HG03378 (cell line): ENCODE results near the gene MYO1G.

Experiments
- ATAC-seq: cut with Tn5 transposase; IDR thresholded peaks from one replicate; pipeline ENCODE4 v1.9.1; 2021; ENCODE audit warnings: mild to moderate bottlenecking, moderate library complexity; ENCODE audit not compliant: unreplicated experiment

Gene MYO1G

DNA sequence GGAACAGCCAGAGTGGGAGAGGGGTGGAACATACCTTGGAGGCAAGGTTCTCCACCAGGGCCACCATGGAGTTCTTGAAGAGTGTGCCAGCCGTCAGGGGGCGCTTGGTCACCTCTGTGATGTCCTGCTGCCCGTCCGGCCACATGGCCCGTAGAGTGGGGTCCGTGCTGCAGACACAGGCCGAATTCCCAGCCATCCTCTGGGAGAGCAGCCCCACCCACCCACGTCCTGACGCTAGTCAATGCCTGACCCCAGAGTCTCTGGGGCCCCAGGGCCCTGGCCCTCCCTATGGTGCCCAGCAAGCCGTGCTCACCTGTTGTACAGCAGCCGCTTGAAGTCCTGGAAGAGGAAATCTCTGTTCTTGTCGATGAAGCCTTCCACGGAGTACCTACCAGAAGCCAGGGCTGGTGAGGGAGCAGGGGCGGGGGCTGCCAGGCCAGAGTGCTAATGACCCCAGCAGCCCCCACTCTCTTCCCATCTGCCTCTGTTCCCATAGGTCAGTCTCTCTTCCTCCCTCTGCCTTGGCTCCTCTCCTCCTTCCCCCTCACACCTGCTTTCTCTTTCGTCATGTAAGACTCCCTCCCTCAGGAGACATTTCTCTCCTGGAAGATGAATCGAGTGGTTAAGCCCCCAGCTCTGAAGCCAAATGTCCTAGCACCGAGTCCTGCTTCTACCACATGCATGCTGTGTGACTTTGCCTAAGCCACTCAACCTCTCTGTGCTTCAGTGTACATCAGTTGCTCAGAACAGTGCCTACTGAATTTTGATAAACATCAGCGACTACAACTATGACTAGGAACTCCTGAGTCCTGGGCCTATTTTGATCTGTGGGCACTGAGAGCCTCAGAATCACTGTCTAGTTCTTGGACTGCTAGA is 11.0 kb downstream of the MYO1G start:
- no peak for ATAC-seq

DNA sequence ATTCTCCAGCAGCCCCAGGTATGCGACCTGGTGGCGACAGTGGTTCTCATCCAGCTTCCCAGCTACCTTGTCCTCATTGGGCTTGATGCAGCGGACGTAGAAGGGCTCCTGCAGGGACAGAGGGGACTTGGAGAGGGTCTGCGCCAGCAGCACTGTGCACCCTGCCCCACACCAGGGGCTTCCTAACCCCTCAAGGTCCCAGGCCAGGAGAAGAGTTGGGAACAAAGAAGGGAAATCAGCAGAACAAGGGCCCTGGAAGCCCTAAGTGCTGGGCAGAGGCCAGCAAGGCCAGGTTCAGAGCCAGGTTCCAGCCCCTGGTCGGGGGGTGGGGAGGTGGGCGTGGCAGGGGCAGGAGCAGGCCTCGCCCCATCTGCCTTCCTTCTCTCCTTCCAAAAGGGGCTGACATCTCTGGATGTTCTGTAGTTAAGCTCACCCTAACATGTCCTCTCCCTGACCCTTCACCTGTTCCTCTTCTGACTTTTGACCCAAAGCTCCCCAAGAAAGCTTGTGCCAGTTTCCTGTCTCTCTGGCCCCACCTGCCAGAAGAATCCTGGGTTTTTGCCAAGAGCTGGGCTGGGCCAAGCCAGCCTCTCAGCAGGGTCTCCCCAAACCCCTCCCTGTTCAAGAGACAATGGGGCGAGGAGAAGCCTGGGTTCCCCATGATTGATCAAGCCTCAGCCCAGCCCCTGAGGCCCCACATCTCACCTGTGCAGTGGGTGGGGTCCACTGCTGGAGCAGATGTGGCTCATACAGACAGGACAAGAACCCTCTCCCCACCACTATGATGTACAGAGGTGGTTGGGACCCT is 11.9 kb downstream of the MYO1G start:
- no peak for ATAC-seq

GRCh38 chr7:44965937-44966730 is 12.7 kb downstream of the MYO1G start:
- ATAC-seq, result no peak

- no peak for ATAC-seq
Observed at GRCh38 chr7:44965441-44965903, 13.3 kb downstream of the MYO1G start.

DNA sequence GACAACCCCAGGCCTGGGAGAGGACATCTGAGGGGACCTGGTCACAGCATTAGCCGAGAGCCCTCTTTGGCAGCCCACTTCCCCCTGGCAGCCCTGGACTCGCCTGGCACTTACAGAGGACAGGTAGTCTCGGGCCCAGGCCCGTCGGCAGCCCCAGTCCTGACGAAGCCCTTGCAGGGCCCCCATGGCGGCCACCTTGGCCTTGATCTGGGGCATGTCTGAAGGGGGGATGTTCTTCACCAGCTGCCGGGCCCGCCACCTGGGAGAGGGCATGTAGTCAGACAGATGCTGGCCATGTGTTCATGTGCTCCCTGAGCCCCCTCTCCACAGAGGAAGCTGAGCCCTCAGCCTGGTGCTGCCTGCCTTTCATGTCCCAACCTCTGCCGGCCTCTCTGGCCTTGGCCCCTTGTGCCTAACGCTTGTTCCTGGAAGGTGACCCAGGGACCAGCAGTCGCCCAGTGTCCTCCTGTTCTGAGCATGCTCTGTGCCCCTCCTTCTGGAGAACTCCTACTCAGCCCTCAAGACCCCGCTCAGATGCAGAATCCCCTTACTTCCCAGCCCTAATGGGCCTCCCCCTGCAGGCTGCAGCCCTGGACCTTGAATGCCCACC is 13.9 kb downstream of the MYO1G start:
- no peak for ATAC-seq

- no peak for ATAC-seq
Observed at GRCh38 chr7:44964384-44964830, 14.4 kb downstream of the MYO1G start.

DNA sequence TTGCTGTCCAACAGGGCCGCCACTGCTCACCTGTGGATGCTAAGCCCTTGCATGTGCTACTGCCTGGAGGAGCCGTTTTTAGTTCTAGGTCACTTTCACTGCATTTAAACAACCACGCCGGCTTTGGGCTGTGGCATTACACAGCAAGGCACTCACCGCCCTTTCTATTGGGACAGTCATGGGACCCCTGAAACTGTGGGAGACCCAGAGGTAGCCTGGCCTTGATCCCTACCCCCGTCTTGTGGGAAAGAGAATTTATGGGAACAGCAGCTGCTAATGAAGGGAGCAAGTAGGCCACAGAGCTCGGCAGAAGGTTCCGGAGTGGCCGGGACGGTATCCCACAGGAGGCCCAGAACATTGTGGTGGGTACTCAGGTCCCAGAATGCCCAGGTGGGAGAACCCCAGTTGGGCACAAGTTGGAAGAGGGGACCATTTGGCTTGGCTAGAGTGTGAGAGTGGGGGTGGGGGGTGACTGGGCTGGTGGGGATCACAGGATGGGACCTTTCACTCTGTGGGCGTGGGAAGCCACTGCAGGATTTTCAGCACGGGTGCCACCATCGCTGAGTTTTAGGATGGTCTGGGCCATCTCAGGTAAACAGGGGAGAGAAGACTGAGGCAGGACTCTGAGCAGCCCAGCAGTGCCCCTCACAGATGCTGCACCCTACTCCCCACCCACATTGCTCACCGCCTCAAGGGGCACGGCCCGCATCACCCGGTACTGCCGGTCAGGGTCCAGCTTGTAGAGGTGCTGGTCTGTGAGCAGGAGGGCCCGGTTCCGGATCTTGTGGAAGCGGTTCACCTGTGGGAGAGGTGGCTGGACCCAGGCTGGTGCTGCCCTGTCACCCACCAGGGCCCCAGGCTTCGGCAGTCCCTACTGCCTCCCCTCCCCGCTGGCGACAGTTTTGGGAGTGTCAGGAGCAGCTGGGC is 15.2 kb downstream of the MYO1G start:
- no peak for ATAC-seq

GRCh38 chr7:44962483-44963251 is 16.1 kb downstream of the MYO1G start:
- no peak for ATAC-seq

DNA sequence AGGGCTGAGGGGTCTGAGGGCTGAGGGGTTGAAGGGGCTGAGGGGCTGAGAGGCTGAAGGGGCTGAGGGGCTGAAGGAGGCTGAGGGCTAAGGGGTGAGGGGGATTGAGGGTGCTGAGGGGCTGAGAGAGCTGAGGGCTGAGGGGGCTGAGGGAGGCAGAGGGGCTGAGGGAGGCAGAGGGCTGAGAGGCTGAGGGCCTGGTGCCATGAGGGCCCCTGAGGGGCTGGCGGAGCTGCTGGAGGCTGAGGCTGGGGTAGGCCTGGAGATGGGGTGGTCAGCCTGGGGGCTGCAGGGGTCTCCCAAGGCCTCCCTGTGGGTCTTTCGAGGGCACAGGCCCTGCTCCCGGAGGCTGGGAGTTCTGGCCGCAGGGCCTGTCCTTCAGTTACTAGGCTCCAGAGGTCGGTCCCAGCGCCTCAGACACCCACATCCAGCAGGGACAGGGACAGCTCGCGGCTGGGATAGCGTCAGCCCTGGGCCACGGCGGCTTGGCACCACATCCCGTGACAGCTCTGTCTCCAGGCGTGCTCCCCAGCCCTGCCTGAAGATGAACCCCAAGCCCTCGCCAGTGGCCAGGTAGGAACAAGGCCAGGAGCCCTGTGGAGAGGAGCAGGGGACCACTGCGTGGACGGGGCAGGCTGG is 16.9 kb downstream of the MYO1G start:
- no peak for ATAC-seq

DNA sequence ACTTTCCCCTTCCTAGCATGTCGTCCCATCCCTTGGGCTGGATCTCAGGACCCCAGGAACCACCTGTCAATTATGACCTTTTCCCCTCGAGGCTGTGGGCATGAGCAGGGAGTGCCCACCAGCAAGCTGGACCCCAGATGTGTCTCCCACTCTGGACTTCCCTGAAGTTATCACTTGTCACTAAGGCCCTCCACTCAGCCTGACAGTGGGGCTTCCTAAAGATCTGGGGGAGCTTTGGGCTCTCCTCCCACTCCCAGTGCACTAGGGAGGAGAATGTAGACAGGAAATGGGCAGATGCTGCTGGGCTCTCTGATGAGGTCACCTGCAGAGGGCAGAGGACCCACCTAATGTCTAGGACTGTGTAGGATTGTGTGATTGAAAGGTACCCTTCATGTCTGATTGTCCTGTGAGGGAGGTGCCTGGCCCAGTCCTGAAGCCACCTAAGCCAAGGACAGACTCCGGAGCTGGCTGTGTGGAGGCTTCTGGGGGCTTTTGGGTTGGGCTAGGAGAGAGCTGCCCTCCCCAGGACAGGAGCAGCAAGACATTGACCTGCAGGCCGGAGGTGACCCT is 18.7 kb downstream of the MYO1G start:
- no peak for ATAC-seq

GRCh38 chr7:44959433-44959951 is 19.3 kb downstream of the MYO1G start:
- ATAC-seq, result no peak

DNA sequence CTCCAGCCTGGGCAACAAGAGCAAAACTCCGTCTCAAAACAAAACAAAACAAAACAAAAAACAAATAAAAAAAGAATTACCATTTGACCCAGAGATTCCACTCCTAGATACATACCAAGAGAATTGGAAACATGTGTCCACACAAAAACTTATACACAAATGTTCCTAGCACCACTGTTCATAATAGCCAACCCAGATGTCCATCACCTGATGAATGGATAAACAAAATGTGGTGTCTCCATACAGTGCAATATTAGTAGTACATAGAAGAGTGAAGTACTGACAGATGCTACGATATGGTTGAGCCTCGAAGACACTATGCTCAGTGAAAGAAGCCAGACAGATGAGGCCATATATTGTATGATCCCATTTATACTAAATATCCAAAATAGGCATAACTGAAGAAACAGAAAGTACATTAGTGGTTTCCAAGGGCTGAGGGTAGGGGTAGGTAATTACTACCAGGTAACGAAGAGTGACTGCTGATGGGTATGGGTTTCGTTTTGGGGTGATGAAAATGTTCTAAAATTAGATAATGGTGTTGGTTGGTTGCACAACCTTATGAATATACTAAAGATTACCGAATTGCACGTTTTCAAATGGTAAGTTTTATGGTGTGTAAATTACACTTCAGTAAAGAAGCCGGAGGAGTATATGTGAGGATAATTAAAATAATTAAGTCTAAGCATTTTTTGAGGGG is 20.0 kb downstream of the MYO1G start:
- ATAC-seq, result no peak

DNA sequence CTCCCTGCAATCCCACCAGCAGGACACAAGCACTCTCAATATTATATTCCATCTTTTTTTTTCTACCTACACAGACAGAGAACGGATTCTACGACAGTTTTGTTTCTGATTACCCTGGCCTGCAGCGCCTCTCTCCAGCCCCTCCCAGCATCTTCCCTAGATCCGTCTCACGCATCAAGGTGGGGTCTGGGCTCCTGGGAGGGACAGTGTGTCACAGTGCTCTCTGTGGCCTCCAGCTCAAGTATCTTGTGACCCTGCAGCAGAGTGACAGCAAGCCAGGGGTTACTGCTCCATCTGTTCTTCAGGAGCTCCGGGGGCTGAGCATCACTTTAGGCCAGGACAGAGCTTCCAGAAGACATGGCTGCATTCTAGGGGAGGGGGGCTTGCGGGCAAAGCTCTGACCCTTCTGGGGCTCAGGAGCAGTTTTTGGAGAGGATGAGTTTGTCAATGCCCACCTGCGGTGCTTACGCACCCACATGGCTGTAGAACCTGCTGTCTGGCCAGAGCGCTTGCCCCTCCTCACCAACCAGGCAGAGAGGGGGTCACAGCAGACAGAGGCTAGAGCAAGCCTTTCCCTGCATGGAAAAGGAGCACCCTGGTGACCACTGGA is 22.6 kb downstream of the MYO1G start:
- ATAC-seq, result no peak

DNA sequence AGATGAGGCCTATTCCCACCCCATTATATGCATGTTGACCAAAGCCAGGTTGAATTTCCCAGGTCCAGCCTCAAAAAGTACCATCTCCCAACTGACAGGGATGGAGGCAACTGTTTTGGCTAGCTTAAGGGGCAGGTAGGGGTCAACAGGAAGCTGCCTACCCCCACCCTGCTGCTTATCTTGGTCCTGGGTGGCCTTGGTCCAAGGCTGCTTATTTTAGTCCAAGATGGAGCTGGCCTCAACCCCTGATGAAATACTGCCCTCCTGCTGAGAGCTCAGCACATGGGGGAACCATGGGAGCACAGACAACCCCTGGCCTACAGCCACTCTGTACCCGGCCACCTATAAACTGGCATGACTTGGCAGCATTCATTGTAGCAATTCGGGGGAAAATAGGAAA is 23.1 kb downstream of the MYO1G start:
- no peak for ATAC-seq

DNA sequence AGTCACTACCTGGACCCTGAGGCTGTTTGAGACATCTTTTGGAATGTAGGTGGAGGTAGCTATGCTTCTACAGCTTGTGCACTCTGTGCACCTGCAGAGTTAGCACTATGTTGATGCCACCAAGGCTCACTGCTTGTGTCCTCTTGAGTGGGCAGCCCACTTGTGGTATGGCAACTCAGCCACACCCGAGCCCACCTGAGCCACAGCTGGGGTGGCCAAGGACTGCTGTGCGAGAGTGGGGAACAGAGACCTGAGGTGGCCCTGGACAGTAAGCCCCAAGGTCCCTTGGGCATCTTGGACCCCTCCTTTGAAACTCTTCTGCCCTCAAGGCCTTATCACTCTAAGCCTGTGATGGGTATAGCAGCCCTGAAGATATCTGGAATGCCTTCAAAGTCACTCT is 25.7 kb downstream of the MYO1G start:
- ATAC-seq, result no peak

DNA sequence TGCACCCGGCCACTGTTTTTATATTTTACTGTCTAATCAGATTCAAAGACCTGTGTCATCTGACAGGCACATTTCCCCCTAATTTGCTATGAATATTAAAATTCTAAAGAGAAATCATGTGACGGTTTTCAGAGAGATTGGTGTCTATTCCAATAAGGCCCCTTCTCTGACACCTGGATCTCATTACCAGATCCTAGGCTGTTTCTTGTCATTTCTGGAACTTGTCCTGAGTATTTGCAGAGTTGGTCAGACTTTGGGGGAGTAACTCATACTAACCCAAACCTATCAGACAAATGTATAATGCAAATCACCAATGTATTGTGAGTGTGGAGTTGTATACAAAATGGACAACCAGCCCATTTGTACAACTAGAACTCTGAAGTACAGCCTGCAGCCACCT is 29.5 kb downstream of the MYO1G start:
- no peak for ATAC-seq

- no peak for ATAC-seq
Observed at GRCh38 chr7:44945479-44945878, 33.3 kb downstream of the MYO1G start.
